Measurements from ENCODE around the gene TASOR. TPM values are rescaled to one million over a fixed set of nuclear protein-coding genes. Genes with fewer than 3 reads are reported as not detected.
"Not testable (repeated sequence)": the region's sequence is repeated elsewhere in the genome, so short reads cannot be mapped to it uniquely, and the experiment has no call there.

TASOR gene
- total RNA-seq, 4 donors from 2014 or later, result 59.2 to 204 (median 85.2) TPM

DNA sequence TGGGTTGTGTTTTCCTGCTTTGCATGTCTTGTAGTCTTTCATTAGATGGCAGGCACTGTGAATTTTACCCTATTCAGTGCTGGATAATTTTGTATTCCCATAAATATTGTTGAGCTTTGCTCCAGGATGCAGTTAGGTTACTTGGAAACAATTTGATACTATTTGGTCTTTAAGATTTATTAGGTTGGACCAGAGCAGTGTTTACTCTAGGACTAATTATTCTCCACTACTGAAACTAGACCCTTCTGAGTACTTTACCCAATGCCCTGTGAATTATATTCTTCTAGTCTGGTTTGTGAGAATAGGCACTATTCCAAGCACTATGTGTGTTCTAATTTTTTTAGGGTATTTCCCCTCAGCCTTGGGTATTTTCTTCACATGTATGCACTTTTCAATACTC lies 37.8 kb upstream of the TASOR start:
- DNase-seq, result no peak
- intact Hi-C loops (cut with DNase I; ENCODE audit: low total_unique reads), result no loop called here
- no peaks in the 10 kb centered on the region for H3K36me3 ChIP-seq
- no peaks in the 10 kb centered on the region for H3K4me1 ChIP-seq
- no peak overlapping the region for H3K27ac ChIP-seq
- no peaks in the 10 kb centered on the region for H3K9me3 ChIP-seq
- TF ChIP-seq POLR2A (IDR thresholded peaks at IDR 0.05) (no peak), CTCF (IDR thresholded peaks at IDR 0.05) (no peak)
- no peaks in the 10 kb centered on the region for H3K27me3 ChIP-seq
- no peak overlapping the region for H3K4me3 ChIP-seq

DNA sequence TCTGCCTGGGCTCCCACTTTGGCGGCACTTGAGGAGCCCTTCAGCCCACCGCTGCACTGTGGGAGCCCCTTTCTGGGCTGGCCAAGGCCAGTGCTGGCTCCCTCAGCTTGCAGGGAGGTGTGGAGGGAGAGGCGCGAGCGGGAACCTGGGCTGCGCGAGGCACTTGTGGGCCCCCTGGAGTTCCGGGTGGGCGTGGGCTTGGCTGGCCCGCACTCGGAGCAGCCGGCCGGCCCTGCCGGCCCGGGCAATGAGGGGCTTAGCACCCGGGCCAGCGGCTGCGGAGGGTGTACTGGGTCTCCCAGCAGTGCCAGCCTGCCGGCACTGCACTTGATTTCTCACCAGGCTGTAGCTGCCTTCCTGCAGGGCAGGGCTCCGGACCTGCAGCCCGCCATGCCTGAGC lies 35.7 kb upstream of the TASOR start:
- H3K4me1 ChIP-seq; H3K27ac ChIP-seq; DNase-seq; intact Hi-C loops (cut with DNase I; ENCODE audit: low total_unique reads); H3K27me3 ChIP-seq; H3K4me3 ChIP-seq; H3K9me3 ChIP-seq; H3K36me3 ChIP-seq: not testable (repeated sequence)

DNA sequence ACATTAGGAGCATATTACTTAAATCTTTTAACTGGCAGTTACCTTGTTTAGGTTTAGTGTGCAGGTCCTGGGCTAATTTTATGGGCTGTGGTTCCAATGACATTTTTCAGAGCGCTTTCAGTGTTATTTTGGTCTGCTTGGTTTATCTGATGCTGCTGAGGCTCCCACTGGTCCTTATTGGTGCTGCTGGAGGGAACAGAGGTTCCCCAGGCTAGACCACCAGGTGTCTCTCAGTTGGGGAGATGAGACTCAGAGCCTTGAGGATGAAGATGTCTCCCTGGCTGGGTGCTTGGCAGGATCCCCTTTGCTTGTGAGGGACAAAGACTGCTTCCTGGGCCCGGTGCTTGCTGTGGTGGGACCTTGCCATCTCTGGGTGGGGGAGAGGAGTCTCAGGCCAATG lies 28.3 kb upstream of the TASOR start:
- Histone ChIP-seq H3K4me1 (no peaks in the 10 kb centered on the region), H3K4me3 (no peak overlapping the region), H3K27ac (no peak overlapping the region), H3K27me3 (no peaks in the 10 kb centered on the region), H3K9me3 (no peaks in the 10 kb centered on the region), H3K36me3 (no peaks in the 10 kb centered on the region)
- TF ChIP-seq CTCF (IDR thresholded peaks at IDR 0.05) (no peak), POLR2A (IDR thresholded peaks at IDR 0.05) (no peak)
- no peak for DNase-seq
- intact Hi-C loops (cut with DNase I; ENCODE audit: low total_unique reads), result no loop called here

DNA sequence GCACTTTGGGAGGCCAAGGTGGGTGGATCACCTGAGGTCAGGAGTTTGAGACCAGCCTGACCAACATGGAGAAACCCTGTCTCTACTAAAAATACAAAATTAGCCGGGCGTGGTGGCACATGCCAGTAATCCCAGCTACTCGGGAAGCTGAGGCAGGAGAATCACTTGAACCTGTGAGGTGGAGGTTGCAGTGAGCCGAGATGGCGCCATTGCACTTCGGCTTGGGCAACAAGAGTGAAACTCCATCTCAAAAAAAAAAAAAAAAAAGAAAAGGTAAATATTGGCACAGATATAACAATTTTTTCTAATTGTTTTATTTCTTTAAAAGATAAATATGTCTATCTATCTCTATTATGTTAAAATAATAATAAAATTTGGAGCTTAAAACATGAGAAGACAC lies 24.3 kb upstream of the TASOR start:
- H3K27me3 ChIP-seq; H3K9me3 ChIP-seq; H3K36me3 ChIP-seq; H3K4me3 ChIP-seq; H3K27ac ChIP-seq; intact Hi-C loops (cut with DNase I; ENCODE audit: low total_unique reads); H3K4me1 ChIP-seq; DNase-seq: not testable (repeated sequence)

GRCh38 chr3:56706629-56707028 lies 23.6 kb upstream of the TASOR start:
- no peak for DNase-seq
- TF ChIP-seq POLR2A (IDR thresholded peaks at IDR 0.05), result no peak
- TF ChIP-seq CTCF (IDR thresholded peaks at IDR 0.05), result no peak
- Histone ChIP-seq H3K27me3 (no peaks in the 10 kb centered on the region), H3K9me3 (no peaks in the 10 kb centered on the region), H3K36me3 (no peaks in the 10 kb centered on the region), H3K4me1 (no peaks in the 10 kb centered on the region), H3K27ac (no peak overlapping the region), H3K4me3 (no peak overlapping the region)
- intact Hi-C loops (cut with DNase I; ENCODE audit: low total_unique reads), result no loop called here

GRCh38 chr3:56704706-56705105 lies 21.6 kb upstream of the TASOR start:
- Histone ChIP-seq H3K4me3 (no peak overlapping the region), H3K4me1 (no peaks in the 10 kb centered on the region), H3K27me3 (no peaks in the 10 kb centered on the region), H3K27ac (no peak overlapping the region), H3K36me3 (no peaks in the 10 kb centered on the region), H3K9me3 (no peaks in the 10 kb centered on the region)
- TF ChIP-seq CTCF (IDR thresholded peaks at IDR 0.05) (no peak), POLR2A (IDR thresholded peaks at IDR 0.05) (no peak)
- DNase-seq, result no peak
- intact Hi-C loops (cut with DNase I; ENCODE audit: low total_unique reads), result loop anchor here (5.0 kb wide), 2 partner anchors 98 to 283 kb away; partner anchors contain the start of gene ARHGEF3
